Measurements from ENCODE around the gene DPP6. TPM values are rescaled to one million over a fixed set of nuclear protein-coding genes. Genes with fewer than 3 reads are reported as not detected.

The DPP6 gene
- total RNA-seq, 4 donors from 2014 or later, result 0.60 to 1.7 (median 1.6) TPM; not detected in 1

- Histone ChIP-seq H3K36me3 (no peaks in the 10 kb centered on the region), H3K4me1 (no peaks in the 10 kb centered on the region), H3K27me3 (no peaks in the 10 kb centered on the region), H3K9me3 (no peaks in the 10 kb centered on the region), H3K27ac (no peak overlapping the region), H3K4me3 (no peak overlapping the region)
- WGBS, 2 donors, result 62 to 69% methylated on average over 3 of the region's 3 CpGs
- DNase-seq (ENCODE audit: low spot score in 2 of 2), result no peak
- no peak for TF ChIP-seq CTCF (IDR thresholded peaks at IDR 0.05)
- TF ChIP-seq EP300 (IDR thresholded peaks at IDR 0.05), result no peak
- no peak for TF ChIP-seq POLR2A (IDR thresholded peaks at IDR 0.05)
These were observed 131.7 kb downstream of the DPP6 start for GRCh38 chr7:154183946-154184345.

- no peak for TF ChIP-seq CTCF (IDR thresholded peaks at IDR 0.05)
- TF ChIP-seq EP300 (IDR thresholded peaks at IDR 0.05), result no peak
- TF ChIP-seq POLR2A (IDR thresholded peaks at IDR 0.05), result no peak
- Histone ChIP-seq H3K27me3 (no peaks in the 10 kb centered on the region), H3K4me3 (no peak overlapping the region), H3K9me3 (no peaks in the 10 kb centered on the region), H3K36me3 (no peaks in the 10 kb centered on the region), H3K27ac (no peak overlapping the region), H3K4me1 (no peaks in the 10 kb centered on the region)
- WGBS, 2 donors, result 75 to 76% methylated on average over 3 of the region's 3 CpGs
- DNase-seq (ENCODE audit: low spot score in 2 of 2), result no peak
These were observed 134.6 kb downstream of the DPP6 start for GRCh38 chr7:154186811-154187210.

GRCh38 chr7:154188330-154188729 lies 136.1 kb downstream of the DPP6 start:
- Histone ChIP-seq H3K27me3 (no peaks in the 10 kb centered on the region), H3K27ac (no peak overlapping the region), H3K9me3 (no peaks in the 10 kb centered on the region), H3K36me3 (no peaks in the 10 kb centered on the region), H3K4me1 (no peaks in the 10 kb centered on the region), H3K4me3 (no peak overlapping the region)
- TF ChIP-seq POLR2A (IDR thresholded peaks at IDR 0.05) (no peak), EP300 (IDR thresholded peaks at IDR 0.05) (no peak), CTCF (IDR thresholded peaks at IDR 0.05) (no peak)
- DNase-seq (ENCODE audit: low spot score in 2 of 2), result no peak
- WGBS, 2 donors, result 89 to 95% methylated on average over 2 of the region's 2 CpGs

GRCh38 chr7:154195266-154195665 lies 143.1 kb downstream of the DPP6 start:
- Histone ChIP-seq H3K27me3 (no peaks in the 10 kb centered on the region), H3K4me3 (no peak overlapping the region), H3K4me1 (no peaks in the 10 kb centered on the region), H3K27ac (no peak overlapping the region), H3K9me3 (no peaks in the 10 kb centered on the region), H3K36me3 (no peaks in the 10 kb centered on the region)
- TF ChIP-seq EP300 (IDR thresholded peaks at IDR 0.05) (no peak), POLR2A (IDR thresholded peaks at IDR 0.05) (no peak), CTCF (IDR thresholded peaks at IDR 0.05) (no peak)
- DNase-seq (ENCODE audit: low spot score in 2 of 2), result no peak
- 94 to 96% methylated on average over 7 of the region's 7 CpGs for WGBS, 2 donors

- H3K27ac ChIP-seq, result no peak overlapping the region
- no peak for TF ChIP-seq EP300 (IDR thresholded peaks at IDR 0.05)
- TF ChIP-seq POLR2A (IDR thresholded peaks at IDR 0.05), result no peak
- no peak for TF ChIP-seq CTCF (IDR thresholded peaks at IDR 0.05)
- H3K36me3 ChIP-seq, result no peaks in the 10 kb centered on the region
- no peaks in the 10 kb centered on the region for H3K27me3 ChIP-seq
- no peaks in the 10 kb centered on the region for H3K4me1 ChIP-seq
- 89 to 90% methylated on average over 6 of the region's 6 CpGs for WGBS, 2 donors
- no peaks in the 10 kb centered on the region for H3K9me3 ChIP-seq
- no peak for DNase-seq (ENCODE audit: low spot score in 2 of 2)
- no peak overlapping the region for H3K4me3 ChIP-seq
These were observed 146.3 kb downstream of the DPP6 start for GRCh38 chr7:154198481-154198880.

All from tibial nerve (tissue), 4 donors.